Measurements from ENCODE around the gene CTSE. TPM values are rescaled to one million over a fixed set of nuclear protein-coding genes. Genes with fewer than 3 reads are reported as not detected.

The CTSE gene
- total and polyA plus RNA-seq, 9 of the 15 experiments (the other 6 are each of a cell fraction or from before 2014, with no cell fraction given) = 0.04 to 0.18 (median 0.09) TPM; not detected in 4

DNA sequence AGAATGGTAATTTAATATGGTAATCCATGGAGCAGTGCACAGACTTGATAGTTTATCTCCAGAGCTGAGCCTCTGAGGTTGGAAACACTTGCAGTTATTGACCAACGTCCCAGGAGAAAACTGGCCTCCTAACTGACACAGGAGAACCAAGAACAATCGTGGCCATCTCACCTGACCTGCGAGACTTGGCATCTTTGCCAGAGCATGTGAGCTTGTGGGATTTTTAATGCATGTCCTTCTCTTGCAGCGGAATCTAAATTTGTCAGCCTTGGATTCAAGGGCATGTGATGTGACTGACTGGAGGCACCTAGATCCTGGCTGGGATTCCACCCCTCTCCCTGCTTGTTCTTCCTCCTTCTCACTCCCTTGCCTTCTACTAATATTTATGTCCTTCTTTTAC is 52.6 kb downstream of the CTSE start:
- WGBS (ENCODE audit: insufficient coverage, low coverage, missing lambda C conversion rate) = 0% methylated on average over 4 of the region's 4 CpGs
- DNase-seq (ENCODE audit: extremely low read depth in 1 of 4, low spot score in 3 of 4) (no peak), FAIRE-seq (no peak), ATAC-seq (no peak)
- intact Hi-C loops (cut with micrococcal nuclease) = no loop called here
- Histone ChIP-seq H3K79me2 (ENCODE audit: control insufficient read depth, insufficient read depth, low read length) (no peaks in the 10 kb centered on the region), H3K9me1 (ENCODE audit: control insufficient read depth, insufficient read depth, low read length) (no peaks in the 10 kb centered on the region), H2AFZ (ENCODE audit: low read depth, low read length) (no peak overlapping the region), H3K27ac (ENCODE audit: extremely low read depth, low read depth, low read length) (no peak overlapping the region), H4K20me1 (replicated peaks; ENCODE audit: control insufficient read depth, insufficient read depth, low read length) (no peaks in the 10 kb centered on the region), H3K4me1 (replicated peaks in 1 of 2; ENCODE audit: control insufficient read depth in 2 of 2, insufficient read depth in 2 of 2, low read length in 2 of 2) (peaks cover 0 to 4% of the 10 kb centered on the region in 2 experiments; a peak in 1 of 5 replicates), H3K4me2 (ENCODE audit: insufficient read depth, low read length) (no peak overlapping the region), H3K9me3 (replicated peaks; ENCODE audit: control insufficient read depth, insufficient read depth, low read depth, low read length) (no peaks in the 10 kb centered on the region; the same call in 1 of the 2 replicates), H3K4me3 (no peak overlapping the region), H3K27me3 (ENCODE audit: control insufficient read depth in 2 of 2, insufficient read depth in 2 of 2, low read length in 2 of 2) (peaks cover 13 to 35% of the 10 kb centered on the region in 2 experiments; a peak in 4 of 5 replicates), H3K36me3 (ENCODE audit: control insufficient read depth, insufficient read depth, low read length) (no peaks in the 10 kb centered on the region), H3K9ac (ENCODE audit: insufficient read depth in 1 of 2, low read depth in 2 of 2, low read length in 2 of 2) (no peak overlapping the region)
- CTCF ChIA-PET (ENCODE audit: low intra/inter-chr PET ratio) = no interaction called here
- no TSS peak for BruUV-seq (replicated peaks)
- TF ChIP-seq PHB (CRISPR knock-in tag; IDR thresholded peaks at IDR 0.05) = no peak
- TF ChIP-seq TAF1 (IDR thresholded peaks at IDR 0.05; ENCODE audit: control insufficient read depth, extremely low read depth, insufficient read depth, low read length, severe bottlenecking) = no peak
- no peak for TF ChIP-seq MTA3 (IDR thresholded peaks at IDR 0.05; ENCODE audit: borderline replicate concordance)
- no peak for TF ChIP-seq BCL6 (CRISPR knock-in tag; IDR thresholded peaks at IDR 0.05)
- TF ChIP-seq ZFPM2 (CRISPR knock-in tag; IDR thresholded peaks at IDR 0.05) = no peak
- TF ChIP-seq NFIC (IDR thresholded peaks at IDR 0.05) = no peak
- no peak for TF ChIP-seq NELFE (IDR thresholded peaks at IDR 0.05; ENCODE audit: insufficient read depth, insufficient read length)
- TF ChIP-seq, protein P1, sequence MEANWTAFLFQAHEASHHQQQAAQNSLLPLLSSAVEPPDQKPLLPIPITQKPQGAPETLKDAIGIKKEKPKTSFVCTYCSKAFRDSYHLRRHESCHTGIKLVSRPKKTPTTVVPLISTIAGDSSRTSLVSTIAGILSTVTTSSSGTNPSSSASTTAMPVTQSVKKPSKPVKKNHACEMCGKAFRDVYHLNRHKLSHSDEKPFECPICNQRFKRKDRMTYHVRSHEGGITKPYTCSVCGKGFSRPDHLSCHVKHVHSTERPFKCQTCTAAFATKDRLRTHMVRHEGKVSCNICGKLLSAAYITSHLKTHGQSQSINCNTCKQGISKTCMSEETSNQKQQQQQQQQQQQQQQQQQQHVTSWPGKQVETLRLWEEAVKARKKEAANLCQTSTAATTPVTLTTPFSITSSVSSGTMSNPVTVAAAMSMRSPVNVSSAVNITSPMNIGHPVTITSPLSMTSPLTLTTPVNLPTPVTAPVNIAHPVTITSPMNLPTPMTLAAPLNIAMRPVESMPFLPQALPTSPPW (CRISPR knock-in tag; IDR thresholded peaks at IDR 0.05) = no peak
- no peak for TF ChIP-seq POLR2A (conservative IDR thresholded peaks at IDR 0.05)
- no peak for TF ChIP-seq TOE1 (IDR thresholded peaks at IDR 0.05; ENCODE audit: borderline replicate concordance)
- TF ChIP-seq TOE1 (CRISPR knock-in tag; IDR thresholded peaks at IDR 0.05; ENCODE audit: borderline replicate concordance, low read depth) = no peak
- POLR2A ChIA-PET = interaction anchor here (0.6 to 1.7 kb wide), 3 partner anchors 9 to 1841 kb away, joined by 3 to 5 read pairs (median 4); no protein-coding TSS in a partner anchor
- in situ Hi-C loops (cut with MboI) = no loop called here
